ENCODE results near the gene DNM3. TPM values are rescaled to one million over a fixed set of nuclear protein-coding genes. Genes with fewer than 3 reads are reported as not detected.

DNM3 gene
- total RNA-seq, 1 donor from 2014 or later: 9.6 TPM

DNA sequence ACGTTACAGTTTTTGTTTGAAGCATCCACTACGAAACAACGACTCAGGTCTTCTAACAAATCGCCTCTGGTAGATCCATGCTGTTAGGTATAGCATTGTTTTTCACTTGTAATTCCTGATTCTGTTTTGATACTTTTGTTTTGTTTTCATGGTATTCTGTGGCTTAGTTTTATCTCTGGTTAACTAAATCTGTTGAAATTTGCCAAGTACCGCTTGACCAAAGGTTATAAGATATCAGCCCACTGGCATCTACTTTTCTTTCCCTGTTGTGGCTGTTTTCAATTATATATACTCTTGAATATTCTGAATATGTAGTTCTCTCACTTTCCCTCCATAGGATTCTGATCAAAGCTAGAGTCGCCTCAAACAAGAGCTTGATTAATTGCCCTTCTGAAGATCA lies 304.4 kb downstream of the DNM3 start:
- no peaks in the 10 kb centered on the region for H3K36me3 ChIP-seq
- no peak for DNase-seq (ENCODE audit: low spot score in 2 of 2)
- peak overlapping the region; percentile 61 to 85 for H3K4me3 ChIP-seq
- TF ChIP-seq CTCF (IDR thresholded peaks at IDR 0.05): no peak
- intact Hi-C loops (cut with DNase I): loop anchor here (2.0 kb wide), 4 partner anchors 35 to 387 kb away; partner anchors contain the start of gene SUCO
- H3K27me3 ChIP-seq: no peaks in the 10 kb centered on the region
- H3K27ac ChIP-seq: peak overlapping the region; percentile 92 to 95
- no peaks in the 10 kb centered on the region for H3K9me3 ChIP-seq
- peaks cover 0 to 4% of the 10 kb centered on the region in 2 donors for H3K4me1 ChIP-seq

- Histone ChIP-seq H3K9me3 (no peaks in the 10 kb centered on the region), H3K27me3 (no peaks in the 10 kb centered on the region), H3K4me3 (no peak overlapping the region), H3K36me3 (no peaks in the 10 kb centered on the region), H3K27ac (peak overlapping the region; percentile 92 to 95), H3K4me1 (peaks cover 0 to 4% of the 10 kb centered on the region in 2 donors)
- no peak for DNase-seq (ENCODE audit: low spot score in 2 of 2)
- no peak for TF ChIP-seq CTCF (IDR thresholded peaks at IDR 0.05)
- intact Hi-C loops (cut with DNase I): no loop called here
Measured at GRCh38 chr1:172146141-172146850, 305.0 kb downstream of the DNM3 start.

DNA sequence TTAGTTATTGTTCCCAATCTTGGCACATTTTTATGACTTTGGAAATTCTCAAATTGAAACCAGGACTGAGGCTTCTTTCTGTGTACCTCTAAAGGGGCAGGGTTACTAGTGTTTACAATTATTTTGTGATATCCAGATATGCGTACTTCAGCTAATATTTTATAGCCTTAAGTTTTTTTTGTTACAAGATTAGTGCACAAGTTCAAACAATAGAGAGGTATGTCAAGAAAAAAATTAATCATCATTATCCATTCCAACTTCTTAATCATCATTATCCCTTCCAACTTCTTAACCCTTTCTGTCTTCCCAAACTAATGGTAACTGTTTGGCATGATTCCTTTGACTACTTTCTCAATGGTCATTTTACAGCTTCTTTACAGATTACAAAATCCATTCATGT lies 306.2 kb downstream of the DNM3 start:
- no peaks in the 10 kb centered on the region for H3K27me3 ChIP-seq
- H3K4me1 ChIP-seq: peaks cover 0 to 4% of the 10 kb centered on the region in 2 donors
- intact Hi-C loops (cut with DNase I): no loop called here
- no peak overlapping the region for H3K4me3 ChIP-seq
- peak overlapping the region in 1 of 2 donors; percentile 92 for H3K27ac ChIP-seq
- DNase-seq (ENCODE audit: low spot score in 2 of 2): no peak
- H3K9me3 ChIP-seq: no peaks in the 10 kb centered on the region
- no peak for TF ChIP-seq CTCF (IDR thresholded peaks at IDR 0.05)
- H3K36me3 ChIP-seq: no peaks in the 10 kb centered on the region

DNA sequence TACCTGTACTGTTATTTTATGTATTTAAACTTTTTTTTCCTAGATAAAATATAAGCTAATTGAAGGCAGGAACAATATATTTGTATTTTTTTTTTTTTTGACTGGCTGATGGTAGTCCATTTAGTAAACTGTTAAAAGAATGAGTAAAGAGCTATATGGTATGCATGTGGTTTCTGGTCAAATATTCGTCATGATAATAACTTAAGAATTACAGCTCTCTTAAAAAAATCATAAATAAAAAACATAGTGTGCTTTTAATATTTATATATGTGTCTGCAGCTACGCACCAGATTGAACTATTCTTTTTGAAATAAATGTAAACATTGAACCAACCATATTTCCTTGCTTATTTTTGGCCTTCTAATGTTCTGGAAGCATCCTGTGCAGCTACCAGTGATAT lies 306.9 kb downstream of the DNM3 start:
- DNase-seq (ENCODE audit: low spot score in 2 of 2): no peak
- Histone ChIP-seq H3K27me3 (no peaks in the 10 kb centered on the region), H3K27ac (no peak overlapping the region), H3K4me1 (peaks cover 0 to 4% of the 10 kb centered on the region in 2 donors), H3K9me3 (no peaks in the 10 kb centered on the region), H3K36me3 (no peaks in the 10 kb centered on the region), H3K4me3 (no peak overlapping the region)
- TF ChIP-seq CTCF (IDR thresholded peaks at IDR 0.05): no peak
- intact Hi-C loops (cut with DNase I): no loop called here

- no peaks in the 10 kb centered on the region for H3K36me3 ChIP-seq
- H3K4me3 ChIP-seq: no peak overlapping the region
- no peak overlapping the region for H3K27ac ChIP-seq
- no peaks in the 10 kb centered on the region for H3K9me3 ChIP-seq
- H3K4me1 ChIP-seq: peaks cover 0 to 4% of the 10 kb centered on the region in 2 donors
- DNase-seq (ENCODE audit: low spot score in 2 of 2): no peak
- intact Hi-C loops (cut with DNase I): no loop called here
- no peak for TF ChIP-seq CTCF (IDR thresholded peaks at IDR 0.05)
- no peaks in the 10 kb centered on the region for H3K27me3 ChIP-seq
Measured at GRCh38 chr1:172148707-172149106, 307.4 kb downstream of the DNM3 start.

All from ascending aorta (tissue), 2 donors.